HG03039 (cell line): ENCODE results near the gene AHNAK2.

Experiments
- ATAC-seq: cut with Tn5 transposase; IDR thresholded peaks from one replicate; pipeline ENCODE4 v1.9.1; 2021; ENCODE audit warnings: mild to moderate bottlenecking, moderate library complexity; ENCODE audit not compliant: unreplicated experiment

AHNAK2 gene

DNA sequence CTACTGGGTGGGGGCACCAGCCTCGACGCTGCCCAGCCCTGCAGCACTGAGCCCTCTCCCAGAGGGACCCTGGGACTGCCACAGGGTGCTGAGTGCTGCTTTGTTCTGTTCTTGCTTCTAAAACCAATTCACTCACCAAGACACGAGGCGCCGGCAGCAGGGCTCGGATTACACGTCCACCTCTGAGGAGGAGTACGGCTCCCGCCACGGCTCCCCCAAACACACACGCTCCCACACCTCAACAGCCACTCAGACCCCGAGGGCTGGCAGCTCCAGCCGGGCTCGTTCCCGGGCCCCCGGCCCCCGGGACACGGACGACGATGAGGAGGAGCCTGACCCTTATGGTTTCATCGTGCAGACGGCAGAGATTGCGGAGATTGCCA, 88.8 kb downstream of the AHNAK2 start:
- no peak for ATAC-seq

GRCh38 chr14:104888489-104889374, 89.4 kb downstream of the AHNAK2 start:
- ATAC-seq = no peak

DNA sequence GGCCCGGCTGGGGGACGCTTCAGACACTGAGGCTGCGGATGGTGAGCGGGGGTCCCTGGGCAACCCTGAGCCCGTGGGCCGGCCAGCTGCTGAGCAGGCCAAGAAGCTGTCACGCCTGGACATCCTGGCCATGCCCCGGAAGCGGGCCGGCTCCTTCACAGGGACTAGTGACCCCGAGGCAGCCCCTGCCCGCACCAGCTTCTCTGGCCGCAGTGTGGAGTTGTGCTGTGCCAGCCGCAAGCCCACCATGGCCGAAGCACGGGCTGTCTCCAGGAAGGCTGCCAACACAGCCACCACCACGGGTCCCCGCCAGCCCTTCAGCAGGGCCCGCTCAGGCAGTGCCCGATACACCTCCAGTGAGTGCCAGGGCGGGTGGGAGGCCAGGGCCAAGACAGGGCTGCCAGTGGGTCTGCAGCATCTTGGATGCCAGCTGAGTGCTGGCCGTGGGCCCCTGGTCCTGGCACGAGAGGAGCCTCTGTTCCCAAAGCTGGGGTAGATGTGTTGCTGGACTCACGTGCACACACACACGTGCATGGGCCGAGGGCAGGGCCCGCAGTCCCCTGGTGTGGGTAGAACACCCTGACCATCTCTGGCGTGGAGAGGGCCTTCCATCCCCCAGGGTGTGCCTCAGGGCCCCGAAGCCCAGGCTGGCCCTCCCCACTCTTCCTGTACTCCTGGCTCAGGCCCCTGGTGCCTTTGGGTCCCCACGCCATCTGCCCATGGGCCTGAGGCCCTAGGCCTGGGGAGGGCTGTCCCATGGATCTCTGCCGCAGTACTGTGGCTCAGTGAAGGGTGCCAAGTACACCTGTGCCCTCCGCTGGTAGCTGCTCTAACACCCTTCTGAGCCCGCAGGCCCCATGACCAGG, 90.3 kb downstream of the AHNAK2 start:
- ATAC-seq = no peak
